HG03280 (cell line): Measurements from ENCODE around the gene ADGRF3.
"Not testable (repeated sequence)": the region's sequence is repeated elsewhere in the genome, so short reads cannot be mapped to it uniquely, and the experiment has no call there.

ENCODE experiments used
- ATAC-seq: cut with Tn5 transposase; IDR thresholded peaks from one replicate; pipeline ENCODE4 v1.9.1; 2021; ENCODE audit warnings: mild to moderate bottlenecking, moderate library complexity; ENCODE audit not compliant: unreplicated experiment

ADGRF3 gene

GRCh38 chr2:26346454-26347053, at the start of gene ADGRF3:
Gene ADGRF3 (minus strand): TSS chr2:26346789. CDS start chr2:26346234, 555 bp downstream.
- no peak for ATAC-seq

GRCh38 chr2:26395394-26395793, 48.8 kb upstream of the ADGRF3 start:
- ATAC-seq, result no peak

- ATAC-seq, result no peak
Observed at GRCh38 chr2:26394694-26395093, 48.1 kb upstream of the ADGRF3 start.

- ATAC-seq, result no peak
Observed at GRCh38 chr2:26387189-26387588, 40.6 kb upstream of the ADGRF3 start.

GRCh38 chr2:26384597-26384996, 38.0 kb upstream of the ADGRF3 start:
- ATAC-seq, result no peak

- no peak for ATAC-seq
Observed at GRCh38 chr2:26384183-26384582, 37.6 kb upstream of the ADGRF3 start.

GRCh38 chr2:26382564-26382963, 36.0 kb upstream of the ADGRF3 start:
- ATAC-seq, result no peak

GRCh38 chr2:26380281-26380680, 33.7 kb upstream of the ADGRF3 start:
- ATAC-seq, result no peak

GRCh38 chr2:26376799-26377198, 30.2 kb upstream of the ADGRF3 start:
- no peak for ATAC-seq

- not testable (repeated sequence) for ATAC-seq
Observed at GRCh38 chr2:26370909-26371308, 24.3 kb upstream of the ADGRF3 start.

GRCh38 chr2:26369664-26370063, 23.1 kb upstream of the ADGRF3 start:
- not testable (repeated sequence) for ATAC-seq

- no peak for ATAC-seq
Observed at GRCh38 chr2:26366957-26367356, 20.4 kb upstream of the ADGRF3 start.

GRCh38 chr2:26364669-26365068, 18.1 kb upstream of the ADGRF3 start:
- ATAC-seq, result no peak

- ATAC-seq, result no peak
Observed at GRCh38 chr2:26363958-26364357, 17.4 kb upstream of the ADGRF3 start.

GRCh38 chr2:26363323-26363722, 16.7 kb upstream of the ADGRF3 start:
- ATAC-seq, result no peak

- no peak for ATAC-seq
Observed at GRCh38 chr2:26359886-26360473, 13.4 kb upstream of the ADGRF3 start.

GRCh38 chr2:26356771-26357170, 10.2 kb upstream of the ADGRF3 start:
- ATAC-seq, result no peak

- ATAC-seq, result no peak
Observed at GRCh38 chr2:26356111-26356510, 9.5 kb upstream of the ADGRF3 start.

- no peak for ATAC-seq
Observed at GRCh38 chr2:26355038-26355995, 8.7 kb upstream of the ADGRF3 start.

GRCh38 chr2:26354469-26354868, 7.9 kb upstream of the ADGRF3 start:
- not testable (repeated sequence) for ATAC-seq

GRCh38 chr2:26352892-26353291, 6.3 kb upstream of the ADGRF3 start:
- no peak for ATAC-seq
